H1 (cell line): ENCODE measurements around the gene TEX54. TPM values are rescaled to one million over a fixed set of nuclear protein-coding genes. Genes with fewer than 3 reads are reported as not detected.

Source experiments
- JUN ChIP-seq: IDR thresholded peaks from 2 replicates; pipeline ENCODE4 v1.6.1; 2011; ENCODE audit warnings: low read depth, mild to moderate bottlenecking, improper control_type of control experiment, low read length
- PHF8 ChIP-seq: fragments of 200-600 bp; sonication (generic); conservative IDR thresholded peaks from 2 replicates; pipeline ENCODE4 v1.7.1; 2012; ENCODE audit warnings: low read depth, mild to moderate bottlenecking, inconsistent platforms, low read length, moderate library complexity
- SIRT6 ChIP-seq: IDR thresholded peaks from one replicate; pipeline ENCODE4 v1.7.1; 2012; ENCODE audit warnings: low read length, inconsistent platforms
- SP4 ChIP-seq: IDR thresholded peaks from 2 replicates; pipeline ENCODE4 v1.6.1; 2012; ENCODE audit warnings: low read length, inconsistent platforms
- SRF ChIP-seq: IDR thresholded peaks from 2 replicates; pipeline ENCODE4 v1.6.1; 2011; ENCODE audit warnings: mild to moderate bottlenecking, low read depth, low read length, moderate library complexity
- TAF1 ChIP-seq: IDR thresholded peaks from 2 replicates; pipeline ENCODE4 v1.6.1; 2011; ENCODE audit warnings: mild to moderate bottlenecking, low read depth, low read length
- YY1 ChIP-seq: IDR thresholded peaks from 2 replicates; pipeline ENCODE4 v1.6.1; 2011; ENCODE audit warnings: low read depth, mild to moderate bottlenecking, low read length
- polyA plus RNA-seq, 7 experiments: library from polyadenylated mRNA; depleted of rRNA in 3 of 7; stranded (reverse) in 5 of 7; unstranded in 2 of 7; fragments of >200 nt in 5 of 7; fragments of 200-250 nt in 2 of 7; gene quantifications; 1 replicate in 5 of 7; 2 replicates in 1 of 7; 4 replicates in 1 of 7; pipeline versions ENCODE4 v1.2.1 to v1.2.3, GENCODE V29; 2011 to 2013; ENCODE audit warnings: missing spikeins in 2 of 7, mixed read lengths in 2 of 7
- total RNA-seq: library from RNA; stranded (reverse); fragmentation: NEBNext Ultra II Directional; extraction: Animal tissue kit (Norgen Biotek cat#: 25700); gene quantifications from 2 replicates; pipeline ENCODE4 v1.2.1, GENCODE V29; 2021

Gene TEX54
- total and polyA plus RNA-seq, 2 of the 8 experiments (the other 6 are each of a cell fraction or from before 2014, with no cell fraction given) = 1.2 TPM; not detected in 1

GRCh38 chr11:62863687-62864335 lies 31.2 kb upstream of the TEX54 start (continued):
- TF ChIP-seq JUN (no peak), YY1 (no peak), SRF (no peak), SIRT6 (no peak), TAF1 (no peak), PHF8 (no peak), SP4 (no peak)
